NCI-H2081 treated with DMSO at 0.1 percent for 48 hours (cell line): ENCODE measurements around the gene NUB1.

Experiments used
- DNase-seq: peaks from one replicate; lab custom pipeline; 2025; lab: John Stamatoyannopoulos, UW

Gene NUB1

GRCh38 chr7:151313857-151314256 lies 27.8 kb upstream of the NUB1 start:
- DNase-seq, result no peak

- no peak for DNase-seq
Measured at GRCh38 chr7:151314401-151314800, 27.2 kb upstream of the NUB1 start.

GRCh38 chr7:151315038-151315655 lies 26.5 kb upstream of the NUB1 start:
- no peak for DNase-seq

GRCh38 chr7:151316896-151317295 lies 24.7 kb upstream of the NUB1 start:
- no peak for DNase-seq

GRCh38 chr7:151317936-151318335 lies 23.7 kb upstream of the NUB1 start:
- DNase-seq, result no peak

- DNase-seq, result no peak
Measured at GRCh38 chr7:151319189-151319588, 22.4 kb upstream of the NUB1 start.

- DNase-seq, result no peak
Measured at GRCh38 chr7:151320263-151320845, 21.3 kb upstream of the NUB1 start.

- no peak for DNase-seq
Measured at GRCh38 chr7:151321341-151321740, 20.3 kb upstream of the NUB1 start.

GRCh38 chr7:151322906-151323305 lies 18.7 kb upstream of the NUB1 start:
- DNase-seq, result no peak

GRCh38 chr7:151327022-151327421 lies 14.6 kb upstream of the NUB1 start:
- no peak for DNase-seq

GRCh38 chr7:151327659-151328058 lies 14.0 kb upstream of the NUB1 start:
- no peak for DNase-seq

- no peak for DNase-seq
Measured at GRCh38 chr7:151330181-151330580, 11.4 kb upstream of the NUB1 start.

GRCh38 chr7:151330661-151331060 lies 11.0 kb upstream of the NUB1 start:
- no peak for DNase-seq

GRCh38 chr7:151334628-151335027 lies 7.0 kb upstream of the NUB1 start:
- no peak for DNase-seq

- no peak for DNase-seq
Measured at GRCh38 chr7:151336027-151336708, 5.4 kb upstream of the NUB1 start.

- no peak for DNase-seq
Measured at GRCh38 chr7:151337346-151337745, 4.3 kb upstream of the NUB1 start.

- no peak for DNase-seq
Measured at GRCh38 chr7:151338809-151339208, 2.8 kb upstream of the NUB1 start.

GRCh38 chr7:151339651-151340382 lies 1.8 kb upstream of the NUB1 start:
- no peak for DNase-seq

GRCh38 chr7:151340794-151341356 lies 737 bp upstream of the NUB1 start:
- DNase-seq, result no peak

GRCh38 chr7:151342102-151342646 lies 562 bp downstream of the NUB1 start:
- DNase-seq, result no peak

GRCh38 chr7:151342811-151343210 lies 1.2 kb downstream of the NUB1 start:
- DNase-seq, result no peak

GRCh38 chr7:151343516-151343915 lies 1.9 kb downstream of the NUB1 start:
- no peak for DNase-seq
